Measurements from ENCODE around the gene ZAP70. TPM values are rescaled to one million over a fixed set of nuclear protein-coding genes. Genes with fewer than 3 reads are reported as not detected.

Gene ZAP70
- total and polyA plus RNA-seq, 4 donors: 5.1 to 8.3 (median 5.5) TPM

DNA sequence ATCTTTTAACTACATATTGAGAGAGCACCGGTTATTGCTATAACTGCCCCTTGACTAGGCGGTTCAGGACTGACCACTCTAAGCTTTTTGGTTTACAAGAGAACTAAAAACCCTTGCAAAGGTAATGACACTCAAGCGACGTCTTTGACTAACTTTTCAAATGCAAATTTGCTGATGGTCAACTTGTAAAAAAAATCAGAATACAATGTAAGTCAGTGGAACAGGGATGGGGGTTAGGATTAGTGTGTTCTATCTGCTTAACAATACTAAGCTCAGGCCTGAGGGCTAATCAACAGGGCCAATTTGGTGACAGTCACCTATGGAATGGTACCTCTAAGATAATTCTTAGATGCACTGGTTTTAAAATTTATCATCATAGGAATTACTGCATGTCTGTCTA, 57.1 kb downstream of the ZAP70 start:
- H3K4me3 ChIP-seq: no peak overlapping the region
- H3K27me3 ChIP-seq (ENCODE audit: control insufficient read depth in 3 of 3, insufficient read depth in 3 of 3, low read length in 2 of 3): no peaks in the 10 kb centered on the region
- no peak overlapping the region for H3K27ac ChIP-seq (ENCODE audit: low read depth in 1 of 2, low read length in 1 of 2)
- DNase-seq: no peak
- 68 to 69% methylated on average over 4 of the region's 4 CpGs for WGBS, 2 donors
- H3K4me1 ChIP-seq (ENCODE audit: control insufficient read depth in 5 of 5, insufficient read depth in 5 of 5, low read length in 5 of 5): peaks cover 0 to 20% (median 0%) of the 10 kb centered on the region in 5 donors
- no peak for ATAC-seq (ENCODE audit: insufficient read depth, low FRiP score)
- peaks cover 19 to 40% (median 27%) of the 10 kb centered on the region in 4 donors for H3K36me3 ChIP-seq (ENCODE audit: control insufficient read depth in 4 of 4, insufficient read depth in 4 of 4, low read length in 4 of 4)
- H3K9me3 ChIP-seq (ENCODE audit: control insufficient read depth in 4 of 4, insufficient read depth in 3 of 4, low read length in 3 of 4): no peaks in the 10 kb centered on the region
- no peak overlapping the region for H3K9ac ChIP-seq (ENCODE audit: insufficient read depth in 1 of 2, low read length in 2 of 2)
- TF ChIP-seq, protein P1, sequence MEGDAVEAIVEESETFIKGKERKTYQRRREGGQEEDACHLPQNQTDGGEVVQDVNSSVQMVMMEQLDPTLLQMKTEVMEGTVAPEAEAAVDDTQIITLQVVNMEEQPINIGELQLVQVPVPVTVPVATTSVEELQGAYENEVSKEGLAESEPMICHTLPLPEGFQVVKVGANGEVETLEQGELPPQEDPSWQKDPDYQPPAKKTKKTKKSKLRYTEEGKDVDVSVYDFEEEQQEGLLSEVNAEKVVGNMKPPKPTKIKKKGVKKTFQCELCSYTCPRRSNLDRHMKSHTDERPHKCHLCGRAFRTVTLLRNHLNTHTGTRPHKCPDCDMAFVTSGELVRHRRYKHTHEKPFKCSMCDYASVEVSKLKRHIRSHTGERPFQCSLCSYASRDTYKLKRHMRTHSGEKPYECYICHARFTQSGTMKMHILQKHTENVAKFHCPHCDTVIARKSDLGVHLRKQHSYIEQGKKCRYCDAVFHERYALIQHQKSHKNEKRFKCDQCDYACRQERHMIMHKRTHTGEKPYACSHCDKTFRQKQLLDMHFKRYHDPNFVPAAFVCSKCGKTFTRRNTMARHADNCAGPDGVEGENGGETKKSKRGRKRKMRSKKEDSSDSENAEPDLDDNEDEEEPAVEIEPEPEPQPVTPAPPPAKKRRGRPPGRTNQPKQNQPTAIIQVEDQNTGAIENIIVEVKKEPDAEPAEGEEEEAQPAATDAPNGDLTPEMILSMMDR (IDR thresholded peaks at IDR 0.05; ENCODE audit: control extremely low read depth, extremely low read depth): no peak

DNA sequence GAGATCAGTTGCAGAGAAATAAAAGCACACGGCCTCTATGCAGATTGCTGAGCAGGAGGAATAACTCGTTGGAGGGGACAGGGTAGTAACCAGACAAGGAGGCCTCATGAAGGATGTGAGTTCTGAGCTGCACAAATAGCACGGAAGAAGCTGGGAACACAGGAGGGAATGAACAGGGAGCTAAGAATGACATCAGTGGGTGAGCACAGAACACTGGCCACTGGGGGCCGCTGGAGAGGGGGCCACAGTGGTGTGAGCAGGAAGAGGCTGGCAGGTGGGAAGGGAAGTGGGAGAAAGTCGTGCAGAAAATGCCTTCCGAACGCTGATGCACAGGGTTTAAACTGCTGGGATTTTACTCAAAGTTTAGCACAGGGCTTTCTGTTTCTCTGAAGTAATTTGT, 61.0 kb downstream of the ZAP70 start:
- H3K9ac ChIP-seq (ENCODE audit: insufficient read depth in 1 of 2, low read length in 2 of 2): no peak overlapping the region
- H3K27me3 ChIP-seq (ENCODE audit: control insufficient read depth in 3 of 3, insufficient read depth in 3 of 3, low read length in 2 of 3): no peaks in the 10 kb centered on the region
- H3K4me3 ChIP-seq: no peak overlapping the region
- no peak overlapping the region for H3K27ac ChIP-seq (ENCODE audit: low read depth in 1 of 2, low read length in 1 of 2)
- H3K4me1 ChIP-seq (ENCODE audit: control insufficient read depth in 5 of 5, insufficient read depth in 5 of 5, low read length in 5 of 5): peaks cover 0 to 2% (median 0%) of the 10 kb centered on the region in 5 donors
- DNase-seq (no peak), ATAC-seq (ENCODE audit: insufficient read depth, low FRiP score) (no peak)
- TF ChIP-seq, protein P1 (IDR thresholded peaks at IDR 0.05; ENCODE audit: control extremely low read depth, extremely low read depth): no peak
- 41 to 53% methylated on average over 7 of the region's 7 CpGs for WGBS, 2 donors
- H3K36me3 ChIP-seq (ENCODE audit: control insufficient read depth in 4 of 4, insufficient read depth in 4 of 4, low read length in 4 of 4): peaks cover 17 to 43% (median 24%) of the 10 kb centered on the region in 4 donors
- no peaks in the 10 kb centered on the region for H3K9me3 ChIP-seq (ENCODE audit: control insufficient read depth in 4 of 4, insufficient read depth in 3 of 4, low read length in 3 of 4)

DNA sequence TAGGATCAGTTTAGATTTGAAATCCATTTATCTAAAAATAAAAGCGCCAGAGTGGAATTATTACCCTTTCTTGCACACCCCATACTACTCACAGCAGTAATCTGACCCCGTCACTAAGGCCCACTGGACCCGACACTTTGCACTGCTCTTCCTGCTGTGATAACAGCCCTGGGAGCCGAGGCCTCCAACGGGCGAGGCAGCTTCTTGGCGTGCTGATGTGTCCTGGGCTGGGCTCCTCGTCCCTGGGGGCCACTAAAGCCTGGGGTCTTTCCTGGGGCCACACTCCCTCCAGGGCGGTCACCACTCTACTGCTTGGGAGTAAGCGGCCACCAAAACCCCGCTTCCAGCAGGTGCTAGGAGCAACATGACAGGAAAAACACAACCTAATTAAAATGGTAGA, 61.7 kb downstream of the ZAP70 start:
- Histone ChIP-seq H3K9me3 (ENCODE audit: control insufficient read depth in 4 of 4, insufficient read depth in 3 of 4, low read length in 3 of 4) (no peaks in the 10 kb centered on the region), H3K27ac (ENCODE audit: low read depth in 1 of 2, low read length in 1 of 2) (no peak overlapping the region), H3K27me3 (ENCODE audit: control insufficient read depth in 3 of 3, insufficient read depth in 3 of 3, low read length in 2 of 3) (no peaks in the 10 kb centered on the region), H3K9ac (ENCODE audit: insufficient read depth in 1 of 2, low read length in 2 of 2) (no peak overlapping the region), H3K4me3 (no peak overlapping the region), H3K36me3 (ENCODE audit: control insufficient read depth in 4 of 4, insufficient read depth in 4 of 4, low read length in 4 of 4) (peaks cover 17 to 43% (median 25%) of the 10 kb centered on the region in 4 donors), H3K4me1 (ENCODE audit: control insufficient read depth in 5 of 5, insufficient read depth in 5 of 5, low read length in 5 of 5) (peaks cover 0 to under 1% (median 0%) of the 10 kb centered on the region in 5 donors)
- ATAC-seq (ENCODE audit: insufficient read depth, low FRiP score) (no peak), DNase-seq (no peak)
- WGBS, 2 donors: 90 to 96% methylated on average over 11 of the region's 11 CpGs
- TF ChIP-seq, protein P1 (IDR thresholded peaks at IDR 0.05; ENCODE audit: control extremely low read depth, extremely low read depth): no peak

DNA sequence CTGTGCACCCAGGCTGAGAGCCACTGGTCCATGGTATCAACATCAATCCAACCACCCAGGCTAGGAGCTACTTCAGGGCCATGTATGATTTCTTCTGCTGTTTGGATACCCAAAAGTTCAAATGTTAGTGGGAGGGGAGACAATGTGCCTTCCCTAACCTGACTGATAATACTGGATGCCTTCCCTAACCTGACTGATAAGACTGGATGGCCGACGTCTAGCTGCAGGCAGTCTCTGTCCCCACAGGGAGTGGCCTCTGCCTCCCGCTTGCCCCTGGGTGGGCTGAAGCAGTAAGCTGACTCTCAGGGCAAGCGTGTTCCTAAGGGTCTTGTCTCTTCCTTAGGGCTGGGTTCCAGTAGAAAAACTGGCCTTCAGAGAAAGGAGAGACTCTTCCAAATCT, 65.8 kb downstream of the ZAP70 start:
- TF ChIP-seq, protein P1 (IDR thresholded peaks at IDR 0.05; ENCODE audit: control extremely low read depth, extremely low read depth): no peak
- peaks cover 4 to 24% (median 15%) of the 10 kb centered on the region in 4 donors for H3K36me3 ChIP-seq (ENCODE audit: control insufficient read depth in 4 of 4, insufficient read depth in 4 of 4, low read length in 4 of 4)
- no peaks in the 10 kb centered on the region for H3K27me3 ChIP-seq (ENCODE audit: control insufficient read depth in 3 of 3, insufficient read depth in 3 of 3, low read length in 2 of 3)
- DNase-seq: no peak
- no peak overlapping the region for H3K4me3 ChIP-seq
- 86 to 97% methylated on average over 4 of the region's 4 CpGs for WGBS, 2 donors
- no peaks in the 10 kb centered on the region for H3K9me3 ChIP-seq (ENCODE audit: control insufficient read depth in 4 of 4, insufficient read depth in 3 of 4, low read length in 3 of 4)
- no peak for ATAC-seq (ENCODE audit: insufficient read depth, low FRiP score)
- H3K4me1 ChIP-seq (ENCODE audit: control insufficient read depth in 5 of 5, insufficient read depth in 5 of 5, low read length in 5 of 5): no peaks in the 10 kb centered on the region
- no peak overlapping the region for H3K27ac ChIP-seq (ENCODE audit: low read depth in 1 of 2, low read length in 1 of 2)
- no peak overlapping the region for H3K9ac ChIP-seq (ENCODE audit: insufficient read depth in 1 of 2, low read length in 2 of 2)
